Skin of body (tissue), 2 donors: ENCODE data around the gene SOST. TPM values are rescaled to one million over a fixed set of nuclear protein-coding genes. Genes with fewer than 3 reads are reported as not detected.
"Not testable (repeated sequence)": the region's sequence is repeated elsewhere in the genome, so short reads cannot be mapped to it uniquely, and the experiment has no call there.

Experiments used
- DNase-seq: peaks from one replicate; lab custom pipeline; 2025; lab: John Stamatoyannopoulos, UW
- total RNA-seq: library from RNA; depleted of rRNA; stranded (reverse); fragments of >200 nt; gene quantifications from one replicate; pipeline ENCODE4 v1.2.3, GENCODE V29; 2014

SOST gene
- 0.20 TPM for total RNA-seq

DNA sequence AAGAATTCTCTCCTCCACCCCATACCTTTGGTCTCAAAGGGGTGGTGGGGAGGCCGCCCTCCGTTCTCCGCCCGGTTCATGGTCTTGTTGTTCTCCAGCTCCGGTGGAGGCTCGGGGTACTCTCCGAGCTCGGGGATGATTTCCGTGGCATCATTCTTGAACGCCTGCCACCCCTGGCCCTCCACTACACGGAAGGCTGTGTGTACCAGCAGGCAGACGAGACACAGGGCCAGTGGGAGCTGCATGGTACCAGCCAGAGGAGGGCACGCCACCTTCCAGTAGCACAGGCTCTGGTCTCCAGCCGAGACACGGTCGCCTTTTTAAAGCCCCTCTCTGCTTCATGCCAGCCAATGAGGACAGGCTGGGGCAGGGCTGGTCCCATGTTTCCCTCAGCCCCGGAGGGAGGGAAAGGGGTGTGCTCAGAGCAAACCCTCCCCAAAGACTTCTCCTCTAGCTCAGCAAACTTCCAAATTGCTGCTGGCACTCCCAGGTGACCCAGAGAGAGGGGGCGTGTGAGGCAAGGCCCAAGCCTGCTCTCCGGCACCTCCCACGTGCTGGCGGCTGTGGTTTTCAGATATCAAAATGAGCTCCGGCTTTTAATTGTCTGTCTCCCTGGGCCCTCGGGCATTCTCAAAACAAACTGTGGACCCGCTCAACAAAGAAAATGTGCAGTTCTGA, at the start of gene SOST:
Gene SOST, minus strand, starts transcription at position 295 of the 678 bp plus-strand sequence. Its CDS starts 50 bp downstream, at position 245.
- no peak for DNase-seq

- DNase-seq, result no peak
These were observed 49.5 kb upstream of the SOST start for GRCh38 chr17:43808076-43808475.

GRCh38 chr17:43805117-43805516, 46.5 kb upstream of the SOST start:
- no peak for DNase-seq

- no peak for DNase-seq
These were observed 45.2 kb upstream of the SOST start for GRCh38 chr17:43803758-43804157.

- no peak for DNase-seq
These were observed 43.3 kb upstream of the SOST start for GRCh38 chr17:43801844-43802243.

DNA sequence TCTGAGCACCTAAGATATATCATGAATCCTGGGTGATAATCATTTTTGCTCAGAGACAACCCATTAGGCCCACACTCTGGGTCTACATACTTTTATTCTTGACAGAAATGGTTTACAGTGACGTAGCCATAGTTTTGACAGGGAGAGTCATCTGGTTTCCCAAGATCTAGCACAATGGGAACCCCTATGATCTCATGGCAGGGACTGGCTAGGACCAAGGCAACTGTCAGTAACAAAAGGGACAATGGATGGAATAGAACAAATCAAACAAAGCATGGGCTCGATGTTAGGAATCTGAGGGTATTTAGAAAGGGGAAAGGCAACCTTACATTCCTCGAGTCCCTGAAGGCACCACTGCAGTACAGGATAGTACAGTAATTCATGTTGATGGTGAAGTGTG, 42.1 kb upstream of the SOST start:
- DNase-seq, result no peak

- no peak for DNase-seq
These were observed 40.5 kb upstream of the SOST start for GRCh38 chr17:43799047-43799446.

GRCh38 chr17:43798024-43798423, 39.4 kb upstream of the SOST start:
- DNase-seq, result not testable (repeated sequence)

- DNase-seq, result not testable (repeated sequence)
These were observed 34.1 kb upstream of the SOST start for GRCh38 chr17:43792668-43793067.

DNA sequence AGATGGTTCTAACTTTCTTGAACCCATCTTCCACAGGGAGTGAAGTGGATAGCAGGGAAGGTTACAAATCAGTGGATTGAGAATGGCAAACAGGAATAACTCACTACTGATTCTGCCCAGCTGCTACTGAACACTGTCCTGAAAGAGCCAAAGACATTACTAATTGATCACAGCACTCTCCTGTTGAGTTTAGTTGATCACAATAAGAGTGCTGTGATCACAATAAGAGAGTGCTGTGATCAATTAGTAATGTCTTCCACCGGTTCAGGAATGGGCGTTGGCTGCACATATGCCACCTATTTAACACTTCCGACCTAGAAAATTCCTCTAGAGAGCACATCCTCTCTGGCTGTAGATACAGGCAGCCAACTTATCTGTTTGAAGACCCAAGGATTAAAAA, 33.0 kb upstream of the SOST start:
- DNase-seq, result no peak

DNA sequence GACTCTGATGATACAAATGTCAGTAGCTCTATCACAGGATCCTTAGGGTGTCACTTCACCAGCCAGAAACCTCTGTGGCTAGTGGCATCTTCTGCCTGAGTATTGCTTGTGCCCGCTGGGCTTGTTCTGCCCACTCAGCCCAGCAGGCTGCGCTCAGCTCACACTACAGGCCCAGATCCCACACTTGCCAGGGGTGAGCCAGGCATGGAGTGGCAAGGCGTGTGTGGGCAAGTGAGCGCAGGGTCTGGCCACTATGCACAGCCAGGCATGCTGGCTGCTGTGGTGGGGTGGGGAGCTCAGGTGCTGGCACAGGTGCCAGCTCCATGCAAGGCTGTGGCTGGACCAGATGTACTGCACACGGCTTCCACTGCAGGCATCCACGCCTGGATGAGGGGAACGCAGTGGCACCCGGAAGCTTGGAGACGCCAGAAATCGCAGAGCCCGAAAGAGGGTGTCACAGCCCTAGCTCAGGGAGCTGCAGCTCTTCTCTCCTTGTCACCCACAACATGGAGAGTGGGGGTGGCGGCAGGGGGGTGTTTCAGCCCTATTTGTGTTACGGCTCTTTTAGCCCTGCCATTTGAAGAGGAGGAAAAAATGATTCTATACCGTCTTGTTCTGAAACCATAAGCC, 31.8 kb upstream of the SOST start:
- no peak for DNase-seq

DNA sequence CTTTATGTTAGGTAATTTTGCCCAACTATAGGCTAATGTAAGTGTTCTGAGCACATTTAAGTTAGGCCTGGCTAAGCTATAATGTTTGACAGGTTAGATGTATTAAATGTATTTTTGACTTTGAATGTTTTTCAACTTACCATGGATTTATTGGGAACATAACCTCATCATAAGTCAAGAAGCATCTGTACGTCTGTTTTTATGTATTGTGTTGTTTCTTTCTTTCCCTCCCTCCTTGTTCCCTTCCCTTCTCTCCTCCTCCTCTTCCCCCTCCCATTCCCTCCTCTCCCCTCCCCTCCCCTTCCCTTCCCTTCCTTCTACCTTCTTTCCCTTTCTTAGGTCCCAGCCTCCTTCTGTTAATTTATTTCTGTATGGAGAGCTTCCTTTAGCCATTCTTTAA, 30.9 kb upstream of the SOST start:
- DNase-seq, result no peak

- DNase-seq, result no peak
These were observed 29.9 kb upstream of the SOST start for GRCh38 chr17:43788540-43788939.

DNA sequence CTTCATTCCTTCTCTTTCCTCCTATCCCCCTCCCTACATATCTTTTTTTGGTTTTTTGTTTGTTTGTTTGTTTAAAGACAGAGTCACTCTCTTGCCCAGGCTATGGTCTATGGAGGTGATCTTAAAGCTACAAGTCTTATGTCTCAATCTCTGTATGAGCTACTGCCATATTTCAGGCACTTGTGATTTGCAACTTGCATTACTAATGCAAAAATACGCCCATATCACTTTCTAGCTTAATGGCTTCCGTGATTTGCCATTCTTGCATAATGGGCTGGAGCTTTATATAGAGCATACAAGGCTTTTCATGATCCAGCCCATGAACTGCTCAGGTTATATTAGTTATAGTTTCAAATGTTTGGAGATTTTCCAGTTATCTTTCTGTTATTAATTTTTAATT, 29.1 kb upstream of the SOST start:
- no peak for DNase-seq

DNA sequence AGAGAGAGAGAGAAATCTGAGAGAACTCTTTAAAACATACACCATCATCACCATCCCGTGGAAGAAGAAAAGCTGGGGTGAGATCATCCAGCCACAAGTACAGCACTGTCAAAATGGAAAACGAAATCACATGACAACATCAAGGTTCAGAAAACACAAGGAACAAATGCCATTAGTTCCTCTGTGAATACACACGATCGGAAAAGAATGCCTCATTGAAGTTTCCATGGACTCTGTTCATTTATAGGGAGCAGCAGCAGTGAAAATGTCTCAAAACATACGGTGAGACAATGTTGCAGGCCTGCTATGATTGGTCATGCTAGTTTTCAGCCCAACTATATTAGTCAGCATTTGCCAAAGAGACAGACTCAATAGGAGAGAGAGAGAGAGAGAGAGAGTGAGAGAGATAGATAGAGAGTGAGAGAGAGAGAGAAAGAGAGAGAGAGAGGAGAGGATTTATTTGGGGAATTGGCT, 26.1 kb upstream of the SOST start:
- DNase-seq, result peak; percentile 27

DNA sequence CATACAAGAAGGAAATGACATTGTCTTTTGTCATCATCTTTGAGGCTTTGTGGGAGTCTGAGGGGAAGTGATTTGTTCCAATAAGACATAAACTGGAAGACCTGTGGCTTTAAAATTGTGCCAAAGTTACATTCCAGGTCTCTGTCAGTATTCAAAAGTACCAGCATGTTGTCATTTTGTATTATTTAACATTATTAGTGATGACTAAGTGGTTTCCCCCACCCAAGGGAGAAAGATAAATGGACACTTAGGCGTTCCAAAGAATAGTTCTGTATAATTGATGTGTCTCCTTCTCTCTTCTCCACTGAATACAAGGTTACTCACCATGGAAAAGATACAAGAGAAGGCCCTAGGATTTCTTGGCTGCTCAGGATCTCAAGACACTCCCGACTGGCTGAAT, 25.5 kb upstream of the SOST start:
- DNase-seq, result no peak

DNA sequence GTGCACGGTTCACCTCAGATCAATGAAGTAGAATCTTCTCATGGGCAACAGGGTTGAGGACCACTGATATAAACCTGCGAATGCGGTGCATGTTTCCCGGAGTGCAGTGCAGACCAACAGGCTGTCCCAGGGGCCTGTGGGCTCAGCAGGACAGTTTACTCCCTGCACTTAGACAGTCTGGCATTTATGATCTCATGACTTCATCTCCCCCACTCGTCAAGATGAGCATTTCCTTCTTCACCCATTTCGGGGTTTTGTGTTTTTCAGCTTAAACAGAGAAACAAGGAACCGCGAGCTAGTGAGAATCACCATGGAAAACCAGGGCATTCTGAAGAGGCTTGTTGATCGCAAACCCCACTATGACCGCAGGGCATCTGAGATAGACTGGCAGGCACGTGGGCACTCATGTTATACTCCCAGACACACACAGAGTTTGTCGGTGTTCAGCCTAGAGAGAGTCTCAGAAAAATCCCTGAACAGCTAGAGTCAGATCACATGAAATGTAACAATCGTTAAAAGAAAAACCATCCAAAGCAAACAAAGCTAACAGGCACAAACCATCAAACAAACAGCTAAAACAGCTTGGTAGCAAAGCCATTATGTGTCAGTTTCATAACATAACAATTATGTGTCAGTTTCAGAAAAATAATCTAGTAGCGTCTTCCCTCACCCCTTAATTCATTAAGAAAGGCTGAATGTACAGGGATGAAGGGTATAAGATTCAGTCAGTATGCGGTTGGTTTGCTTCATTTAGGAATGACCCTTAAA, 24.5 kb upstream of the SOST start:
- DNase-seq, result no peak

DNA sequence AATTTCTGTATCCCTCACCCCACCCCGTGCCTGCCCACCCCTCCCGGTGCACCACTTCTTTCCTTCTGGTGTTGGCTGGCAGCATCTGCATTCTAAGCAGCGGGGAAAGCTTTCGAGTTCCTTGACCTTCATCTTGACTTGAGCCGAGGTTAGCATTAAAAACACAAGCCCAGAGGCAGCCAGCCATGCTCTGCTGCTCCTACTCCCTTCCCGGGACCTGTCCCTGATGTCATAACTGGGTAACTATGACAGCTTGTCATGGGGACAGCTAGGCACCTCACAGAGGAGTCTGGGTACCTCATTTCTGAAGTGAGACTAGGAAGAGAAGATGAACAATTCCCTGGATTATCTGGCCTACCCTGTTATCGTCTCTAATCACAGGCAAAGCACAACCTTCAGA, 21.5 kb upstream of the SOST start, which contains the start of gene CFAP97D1:
Gene CFAP97D1, plus strand, starts transcription at position 301 of the 400 bp plus-strand sequence. Its CDS starts 28 bp downstream, at position 329.
- peak; percentile 25 for DNase-seq

GRCh38 chr17:43779145-43780125, 20.8 kb upstream of the SOST start:
- DNase-seq, result no peak

DNA sequence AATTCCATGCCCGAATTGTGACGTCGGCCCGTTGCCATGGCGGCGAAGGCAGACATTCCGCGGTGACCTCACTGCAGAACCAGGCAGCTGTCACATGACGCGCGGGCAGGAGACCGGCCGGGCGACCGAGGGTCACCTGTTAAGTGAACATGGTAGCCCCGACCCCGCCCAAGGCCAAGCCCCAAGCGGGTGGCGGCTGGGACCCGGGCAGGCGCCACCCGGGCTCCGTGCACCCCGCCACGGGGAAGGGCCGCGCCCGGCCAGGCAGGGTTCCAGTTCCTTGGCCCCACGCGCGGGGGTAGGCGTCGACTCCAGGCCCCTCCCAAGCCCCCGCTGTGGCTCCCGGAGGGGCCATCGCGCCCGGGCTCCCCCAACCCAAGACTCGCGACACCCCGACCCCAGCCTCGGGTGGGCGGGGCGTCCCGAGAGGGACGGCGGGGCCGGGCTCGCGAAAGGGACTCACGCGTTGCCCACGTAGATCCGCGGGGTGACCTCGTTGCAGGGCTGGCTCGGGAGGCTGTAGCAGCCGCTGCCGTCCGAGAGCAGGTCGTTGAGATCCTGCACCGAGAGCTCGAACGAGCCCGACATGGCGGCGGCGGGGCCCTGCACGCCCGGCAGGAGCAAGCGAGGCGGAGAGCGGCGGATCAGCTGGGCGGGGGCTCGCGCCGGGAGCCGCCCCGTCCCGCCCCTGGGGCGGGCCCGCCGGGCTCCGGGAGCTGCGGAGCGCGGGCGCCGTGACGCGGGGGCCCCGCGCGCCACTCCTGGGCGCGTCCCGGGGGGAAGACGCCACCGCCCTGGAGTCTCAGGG, 19.9 kb upstream of the SOST start, which contains the start of gene DUSP3:
Gene DUSP3, minus strand, starts transcription at position 641 of the 808 bp plus-strand sequence. Its CDS starts 53 bp downstream, at position 588.
- peak; percentile 77 for DNase-seq
